Measurements from ENCODE around the gene KIAA0513. TPM values are rescaled to one million over a fixed set of nuclear protein-coding genes. Genes with fewer than 3 reads are reported as not detected.

KIAA0513 gene
- total and polyA plus RNA-seq, 2 donors (not counting 1 experiment from before 2014, with no cell fraction given) = 1.1 to 2.1 TPM

GRCh38 chr16:85101956-85102630, 74.5 kb downstream of the KIAA0513 start:
- 46% methylated on average over 2 of the region's 11 CpGs for WGBS (ENCODE audit: insufficient coverage)
- no peak overlapping the region for H3K9ac ChIP-seq (ENCODE audit: low read length)
- Mint-ChIP-seq H3K27me3 (no peaks in the 10 kb centered on the region), H3K4me1 (peaks cover 21% of the 10 kb centered on the region), H3K27ac (no peak overlapping the region), H3K4me3 (no peak overlapping the region), H3K9me3 (ENCODE audit: insufficient read depth) (no peaks in the 10 kb centered on the region)
- no peaks in the 10 kb centered on the region for H3K36me3 ChIP-seq (replicated peaks in 1 of 2; ENCODE audit: control extremely low read depth in 1 of 2, control insufficient read depth in 1 of 2, extremely low read depth in 1 of 2, insufficient read depth in 2 of 2, low read length in 1 of 2)
- ChIA-PET CTCF (no interaction called here), POLR2A (no interaction called here)
- H3K4me1 ChIP-seq (ENCODE audit: control insufficient read depth in 2 of 2, insufficient read depth in 2 of 2, low read length in 2 of 2) = peaks cover 20 to 36% of the 10 kb centered on the region in 2 donors
- no peaks in the 10 kb centered on the region for H4K20me1 ChIP-seq (ENCODE audit: control insufficient read depth, insufficient read depth, low read length, poor library complexity, severe bottlenecking)
- DNase-seq (no peak), ATAC-seq (ENCODE audit: low read depth) (no peak)
- no peaks in the 10 kb centered on the region for H3K27me3 ChIP-seq (replicated peaks in 1 of 4; ENCODE audit: control extremely low read depth in 1 of 4, control insufficient read depth in 3 of 4, insufficient read depth in 4 of 4, low read length in 3 of 4)
- TF ChIP-seq CTCF (IDR thresholded peaks at IDR 0.05) (no peak), EZH2 (IDR thresholded peaks at IDR 0.05; ENCODE audit: borderline replicate concordance, insufficient read depth, low read depth, low read length, poor library complexity, severe bottlenecking) (no peak)
- peaks cover 0 to 2% (median 0%) of the 10 kb centered on the region in 3 donors for H3K9me3 ChIP-seq (ENCODE audit: control extremely low read depth in 1 of 3, control insufficient read depth in 2 of 3, insufficient read depth in 1 of 3, low read length in 2 of 3)
- H2AFZ ChIP-seq (ENCODE audit: insufficient read depth, low read depth, low read length, poor library complexity, severe bottlenecking) = no peak overlapping the region
- H3K27ac ChIP-seq (ENCODE audit: low read length in 2 of 2) = no peak overlapping the region
- H3K4me2 ChIP-seq (replicated peaks; ENCODE audit: low read depth, low read length, poor library complexity, severe bottlenecking) = no peak overlapping the region
- no peaks in the 10 kb centered on the region for H3K79me2 ChIP-seq (ENCODE audit: control insufficient read depth, insufficient read depth, low read length)
- no peak overlapping the region for H3K4me3 ChIP-seq (ENCODE audit: control extremely low read depth in 1 of 5, extremely low read depth in 1 of 5, insufficient read depth in 1 of 5, low read depth in 2 of 5, low read length in 4 of 5)
- intact Hi-C loops (cut with micrococcal nuclease) = no loop called here
